Body of pancreas (tissue), 4 donors: ENCODE measurements around the gene OR3A1. TPM values are rescaled to one million over a fixed set of nuclear protein-coding genes. Genes with fewer than 3 reads are reported as not detected.
"Not testable (repeated sequence)": the region's sequence is repeated elsewhere in the genome, so short reads cannot be mapped to it uniquely, and the experiment has no call there.

Experiments used
- ATAC-seq: fragments of 150-250 bp; one replicate; pipeline ENCODE4 v1.9.1; 2016
- DNase-seq, 4 donors: peaks; one replicate each; pipeline ENCODE4 v3.0.0-alpha.2; 2019
- H3K27ac ChIP-seq, 4 donors: fragments of 200-600 bp; sonication (generic); 1 replicate in 3 of 4; 2 replicates in 1 of 4; pipeline versions ENCODE4 v1.5.1 to v1.6.1; 2016 to 2019; ENCODE audit warnings: mild to moderate bottlenecking in 1 of 4, mixed read lengths in 1 of 4, moderate library complexity in 1 of 4
- H3K27me3 ChIP-seq, 2 donors: fragments of 200-600 bp; sonication (generic); one replicate each; pipeline ENCODE4 v1.6.0; 2016; ENCODE audit warnings: mild to moderate bottlenecking in 1 of 2
- H3K36me3 ChIP-seq, 2 donors: fragments of 200-600 bp; sonication (generic); replicated peaks in 1 of 2; 2 replicates each; pipeline ENCODE4 v1.5.1; 2016; ENCODE audit warnings: low read depth in 2 of 2; ENCODE audit not compliant: insufficient read depth in 1 of 2
- H3K4me1 ChIP-seq: fragments of 200-600 bp; sonication (generic); one replicate; pipeline ENCODE4 v1.6.0; 2016
- H3K4me3 ChIP-seq, 2 donors: fragments of 200-600 bp; sonication (generic); 1 replicate in 1 of 2; 2 replicates in 1 of 2; pipeline ENCODE4 v1.5.1; 2016 to 2019
- H3K9me3 ChIP-seq, 3 donors: fragments of 200-600 bp; sonication (generic); 1 replicate in 2 of 3; 2 replicates in 1 of 3; pipeline ENCODE4 v1.5.1; 2016
- CTCF ChIP-seq, 7 experiments: fragments of 450-650 bp in 4 of 7; fragments of 200-600 bp in 3 of 7; sonication (generic) in 3 of 7; IDR thresholded peaks; one replicate each; pipeline ENCODE4 v1.5.1; 2016 to 2019; ENCODE audit warnings: antibody characterized with exemption in 7 of 7
- POLR2A ChIP-seq, 3 donors: fragments of 450-650 bp; IDR thresholded peaks; one replicate each; pipeline ENCODE4 v1.6.1; 2016; ENCODE audit warnings: antibody characterized with exemption in 3 of 3, mild to moderate bottlenecking in 2 of 3
- WGBS, 2 donors: methylation state at CpG; one replicate each; pipeline ENCODE4 v1.1.5; 2017; 5-methylcytosine and 5-hydroxymethylcytosine counted together
- intact Hi-C: fragments of 100-400 bp; cut with DNase I; formaldehyde crosslinking; loops from one replicate; pipeline ENCODE4 v1.15.1; 2023
- total RNA-seq, 2 donors: library from RNA; depleted of rRNA; stranded (reverse); fragments of >200 nt; gene quantifications; one replicate each; pipeline ENCODE4 v1.1.0, GENCODE V29; 2016

Gene OR3A1
- total RNA-seq, 2 donors from 2014 or later: not detected

- Histone ChIP-seq H3K4me3 (no peak overlapping the region), H3K9me3 (no peaks in the 10 kb centered on the region), H3K4me1 (no peaks in the 10 kb centered on the region), H3K27ac (no peak overlapping the region), H3K36me3 (no peaks in the 10 kb centered on the region), H3K27me3 (no peaks in the 10 kb centered on the region)
- TF ChIP-seq POLR2A (IDR thresholded peaks at IDR 0.05): no peak
- TF ChIP-seq CTCF (IDR thresholded peaks at IDR 0.05): no peak
- no peak for ATAC-seq
- intact Hi-C loops: no loop called here
- WGBS, 2 donors: 69 to 71% methylated on average over 5 of the region's 5 CpGs
- no peak for DNase-seq
Measured at GRCh38 chr17:3271072-3271848, 26.9 kb downstream of the OR3A1 start.

- Histone ChIP-seq H3K27me3 (no peaks in the 10 kb centered on the region), H3K36me3 (no peaks in the 10 kb centered on the region), H3K27ac (no peak overlapping the region), H3K4me3 (no peak overlapping the region), H3K9me3 (no peaks in the 10 kb centered on the region), H3K4me1 (no peaks in the 10 kb centered on the region)
- DNase-seq (no peak), ATAC-seq (no peak)
- intact Hi-C loops: no loop called here
- TF ChIP-seq CTCF (IDR thresholded peaks at IDR 0.05) (no peak), POLR2A (IDR thresholded peaks at IDR 0.05) (no peak)
- WGBS, 2 donors: 58 to 59% methylated on average over 13 of the region's 13 CpGs
Measured at GRCh38 chr17:3260600-3260999, 37.6 kb downstream of the OR3A1 start.

- Histone ChIP-seq H3K36me3 (no peaks in the 10 kb centered on the region), H3K4me3 (no peak overlapping the region), H3K4me1 (no peaks in the 10 kb centered on the region), H3K9me3 (no peaks in the 10 kb centered on the region), H3K27me3 (no peaks in the 10 kb centered on the region), H3K27ac (no peak overlapping the region)
- no peak for ATAC-seq
- TF ChIP-seq CTCF (IDR thresholded peaks at IDR 0.05) (no peak), POLR2A (IDR thresholded peaks at IDR 0.05) (no peak)
- no peak for DNase-seq
- intact Hi-C loops: no loop called here
- WGBS, 2 donors: 59 to 71% methylated on average over 1 of the region's 1 CpG
Measured at GRCh38 chr17:3260163-3260562, 38.0 kb downstream of the OR3A1 start.

- no peak for DNase-seq
- no peak overlapping the region for H3K4me3 ChIP-seq
- no peaks in the 10 kb centered on the region for H3K4me1 ChIP-seq
- ATAC-seq: no peak
- no peak overlapping the region for H3K27ac ChIP-seq
- intact Hi-C loops: no loop called here
- no peak for TF ChIP-seq CTCF (IDR thresholded peaks at IDR 0.05)
- TF ChIP-seq POLR2A (IDR thresholded peaks at IDR 0.05): no peak
- H3K27me3 ChIP-seq: no peaks in the 10 kb centered on the region
- no peaks in the 10 kb centered on the region for H3K36me3 ChIP-seq
- no peaks in the 10 kb centered on the region for H3K9me3 ChIP-seq
- 67 to 79% methylated on average over 8 of the region's 8 CpGs for WGBS, 2 donors
Measured at GRCh38 chr17:3256575-3256974, 41.6 kb downstream of the OR3A1 start.

GRCh38 chr17:3249013-3249412 is 49.1 kb downstream of the OR3A1 start:
- H3K27ac ChIP-seq, intact Hi-C loops, H3K4me3 ChIP-seq, H3K4me1 ChIP-seq, DNase-seq, H3K27me3 ChIP-seq, H3K36me3 ChIP-seq, ATAC-seq, H3K9me3 ChIP-seq: not testable (repeated sequence)
- 60 to 83% methylated on average over 1 of the region's 2 CpGs for WGBS, 2 donors

- WGBS, 2 donors: 3 to 19% methylated on average over 1 of the region's 1 CpG
Measured at GRCh38 chr17:3244841-3245240, 53.3 kb downstream of the OR3A1 start.

GRCh38 chr17:3241044-3241443 is 57.1 kb downstream of the OR3A1 start:
- 71 to 80% methylated on average over 1 of the region's 1 CpG for WGBS, 2 donors

More at GRCh38 chr17:3244841-3245240, 53.3 kb downstream of the OR3A1 start:
- ATAC-seq, DNase-seq, H3K27ac ChIP-seq, intact Hi-C loops, H3K4me3 ChIP-seq, H3K36me3 ChIP-seq, H3K9me3 ChIP-seq, H3K27me3 ChIP-seq, H3K4me1 ChIP-seq: not testable (repeated sequence)

More at GRCh38 chr17:3241044-3241443, 57.1 kb downstream of the OR3A1 start:
- H3K4me1 ChIP-seq, H3K27me3 ChIP-seq, H3K36me3 ChIP-seq, H3K4me3 ChIP-seq, H3K9me3 ChIP-seq, ATAC-seq, DNase-seq, H3K27ac ChIP-seq, intact Hi-C loops: not testable (repeated sequence)
